T-cell (primary cell): Measurements from ENCODE around the gene RASL11B. TPM values are rescaled to one million over a fixed set of nuclear protein-coding genes. Genes with fewer than 3 reads are reported as not detected.

ENCODE experiments used
- ATAC-seq, 4 experiments: fragments of 200-7000 bp in 3 of 4; fragments of 150-1000 bp in 1 of 4; cut with Tn5 transposase; replicated peaks in 1 of 4; 1 replicate in 3 of 4; 2 replicates in 1 of 4; pipeline ENCODE4 v1.10.0; 2021; ENCODE audit warnings: moderate library complexity in 3 of 4, mild to moderate bottlenecking in 2 of 4, moderate number of reproducible peaks in 1 of 4
- CTCF ChIA-PET, 2 donors: fragments of 300-600 bp; sonication (Branson Sonifier 250); formaldehyde crosslinking; loops; one replicate each; lab custom pipeline; 2022; ENCODE audit warnings: antibody characterized with exemption in 2 of 2; lab: Charles Lee
- POLR2A ChIA-PET, 2 donors: fragments of 300-600 bp; sonication (Branson Sonifier 250); formaldehyde crosslinking; loops; one replicate each; lab custom pipeline; 2022; ENCODE audit warnings: antibody characterized with exemption in 2 of 2; lab: Charles Lee
- DNase-seq, 35 experiments: peaks; one replicate each; pipeline versions ENCODE4 v3.0.0 to v3.0.0-alpha.2; 2013 to 2023
- H3K27ac ChIP-seq: one replicate; pipeline ENCODE4 v1.5.1; 2013; ENCODE audit warnings: low read length
- H3K27me3 ChIP-seq, 2 experiments: replicated peaks in 1 of 2; 1 replicate in 1 of 2; 2 replicates in 1 of 2; pipeline versions ENCODE4 v1.6.1 to v1.7.0; 2013; ENCODE audit warnings: low read length in 1 of 2, mixed read lengths in 1 of 2; ENCODE audit not compliant: control insufficient read depth in 2 of 2, insufficient read depth in 2 of 2; ENCODE audit errors: extremely low read depth in 1 of 2
- H3K36me3 ChIP-seq, 2 donors: 1 replicate in 1 of 2; 2 replicates in 1 of 2; pipeline versions ENCODE4 v1.6.1 to v1.7.0; 2013; ENCODE audit warnings: low read length in 1 of 2; ENCODE audit not compliant: control insufficient read depth in 2 of 2, insufficient read depth in 1 of 2; ENCODE audit errors: extremely low read depth in 1 of 2
- H3K4me1 ChIP-seq, 2 experiments: 1 replicate in 1 of 2; 2 replicates in 1 of 2; pipeline versions ENCODE4 v1.6.1 to v1.7.0; 2013; ENCODE audit warnings: low read length in 2 of 2, mixed read lengths in 1 of 2; ENCODE audit not compliant: insufficient read depth in 2 of 2, control insufficient read depth in 1 of 2; ENCODE audit errors: extremely low read depth in 1 of 2
- H3K4me3 ChIP-seq, 2 donors: 1 replicate in 1 of 2; 2 replicates in 1 of 2; pipeline versions ENCODE4 v1.5.1 to v1.7.0; 2013; ENCODE audit warnings: mild to moderate bottlenecking in 2 of 2, low read length in 1 of 2, moderate library complexity in 1 of 2; ENCODE audit not compliant: control insufficient read depth in 1 of 2; ENCODE audit errors: extremely low read depth in 1 of 2
- H3K9me3 ChIP-seq: 2 replicates; pipeline ENCODE4 v1.7.0; 2013
- H3K27ac Mint-ChIP-seq, 2 donors: one replicate each; pipeline ENCODE4 v1.8.0; 2020 to 2021; ENCODE audit warnings: mild to moderate bottlenecking in 2 of 2, mixed read lengths in 2 of 2
- H3K27me3 Mint-ChIP-seq, 2 donors: one replicate each; pipeline ENCODE4 v1.8.0; 2021 to 2022; ENCODE audit warnings: mixed read lengths in 2 of 2
- H3K36me3 Mint-ChIP-seq: one replicate; pipeline ENCODE4 v1.8.0; 2021; ENCODE audit warnings: mixed read lengths
- H3K4me1 Mint-ChIP-seq, 3 donors: one replicate each; pipeline ENCODE4 v1.8.0; 2020 to 2022; ENCODE audit warnings: mixed read lengths in 3 of 3, mild to moderate bottlenecking in 1 of 3
- H3K4me3 Mint-ChIP-seq, 3 donors: one replicate each; pipeline ENCODE4 v1.8.0; 2020 to 2022; ENCODE audit warnings: mild to moderate bottlenecking in 3 of 3, mixed read lengths in 3 of 3, moderate library complexity in 3 of 3
- H3K9me3 Mint-ChIP-seq, 3 donors: one replicate each; pipeline ENCODE4 v1.8.0; 2020 to 2022; ENCODE audit warnings: mixed read lengths in 3 of 3
- WGBS: methylation state at CpG from one replicate; pipeline ENCODE4 v1.1.5; 2013; ENCODE audit warnings: missing lambda C conversion rate; ENCODE audit not compliant: insufficient coverage; 5-methylcytosine and 5-hydroxymethylcytosine counted together
- total RNA-seq, 35 experiments: library from RNA in 6 of 35; stranded (reverse) in 6 of 35; fragments of 120-200 nt in 1 of 35; gene quantifications; one replicate each; pipeline versions ENCODE4 v1.2.1 to v1.2.4 and lab custom pipeline; 2013 to 2026

The RASL11B gene
- total RNA-seq, 5 donors from 2014 or later (not counting 1 experiment from before 2014, with no cell fraction given): 0.32 to 0.72 (median 0.39) TPM; not detected in 1

DNA sequence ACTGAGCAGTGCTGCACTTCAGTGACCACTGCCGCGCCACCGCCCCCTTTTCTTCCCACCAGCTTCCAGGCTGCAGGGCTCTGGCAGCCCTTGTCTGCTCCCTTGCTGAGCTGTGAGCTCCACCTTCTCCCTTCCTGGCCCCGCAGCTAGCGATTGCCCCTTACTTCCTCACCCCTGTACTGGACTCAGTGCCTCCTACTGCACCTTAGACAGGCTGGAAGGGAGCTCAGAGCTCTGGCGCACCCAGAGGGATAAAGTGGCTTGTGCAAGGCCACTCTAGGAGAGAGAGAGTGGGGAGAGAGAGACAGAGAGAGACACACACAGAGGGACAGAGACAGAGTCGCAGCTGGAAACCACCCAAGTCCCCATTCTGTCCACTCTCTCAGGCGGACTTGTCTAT is 6.0 kb downstream of the RASL11B start:
- Mint-ChIP-seq H3K9me3 (no peaks in the 10 kb centered on the region), H3K4me3 (no peak overlapping the region), H3K36me3 (peaks cover 20% of the 10 kb centered on the region), H3K27me3 (peaks cover 6% of the 10 kb centered on the region in 2 donors), H3K27ac (no peak overlapping the region), H3K4me1 (no peaks in the 10 kb centered on the region)
- ChIA-PET POLR2A (interaction anchor here in 1 of 2 donors (0.6 kb wide), 1 partner anchor 20 kb away, joined by 6 read pairs; no protein-coding TSS in a partner anchor), CTCF (no interaction called here)
- WGBS: 97% methylated on average over 5 of the region's 8 CpGs
- H3K9me3 ChIP-seq: no peaks in the 10 kb centered on the region
- no peaks in the 10 kb centered on the region for H3K4me1 ChIP-seq
- DNase-seq (no peak), ATAC-seq (no peak)
- no peak overlapping the region for H3K4me3 ChIP-seq
- no peaks in the 10 kb centered on the region for H3K36me3 ChIP-seq
- H3K27me3 ChIP-seq: peaks cover 2% of the 10 kb centered on the region in 2 experiments
- no peak overlapping the region for H3K27ac ChIP-seq

DNA sequence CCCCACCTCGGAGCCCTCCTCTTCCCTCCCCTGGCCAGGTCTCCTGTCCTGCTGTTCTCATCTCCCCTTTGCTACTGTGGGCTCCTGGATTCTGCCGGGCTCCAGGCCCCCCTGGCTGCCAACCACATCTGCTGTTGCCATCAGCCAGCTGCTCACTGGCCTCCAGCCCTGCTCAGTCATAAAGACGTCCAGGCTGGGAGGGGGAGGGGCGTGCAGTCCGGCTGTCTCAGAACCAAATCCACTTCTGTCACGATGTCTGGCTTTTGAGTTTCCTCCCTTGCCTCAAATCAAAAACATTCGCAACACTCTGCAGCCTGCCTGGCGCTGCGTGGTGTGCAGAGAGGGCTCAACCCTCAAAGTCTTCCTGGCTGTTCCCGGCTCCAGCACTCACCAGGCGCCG is 7.1 kb downstream of the RASL11B start:
- no peak overlapping the region for H3K4me3 ChIP-seq
- DNase-seq: no peak
- H3K27ac Mint-ChIP-seq: no peak overlapping the region
- CTCF ChIA-PET: no interaction called here
- H3K4me1 Mint-ChIP-seq: no peaks in the 10 kb centered on the region
- no peak for ATAC-seq
- no peaks in the 10 kb centered on the region for H3K9me3 Mint-ChIP-seq
- no peaks in the 10 kb centered on the region for H3K27me3 Mint-ChIP-seq
- H3K27me3 ChIP-seq: no peaks in the 10 kb centered on the region
- no peaks in the 10 kb centered on the region for H3K9me3 ChIP-seq
- no peak overlapping the region for H3K4me3 Mint-ChIP-seq
- WGBS: 90% methylated on average over 7 of the region's 12 CpGs
- H3K4me1 ChIP-seq: no peaks in the 10 kb centered on the region
- peaks cover 29% of the 10 kb centered on the region for H3K36me3 Mint-ChIP-seq
- H3K36me3 ChIP-seq: no peaks in the 10 kb centered on the region
- POLR2A ChIA-PET: no interaction called here
- H3K27ac ChIP-seq: no peak overlapping the region

DNA sequence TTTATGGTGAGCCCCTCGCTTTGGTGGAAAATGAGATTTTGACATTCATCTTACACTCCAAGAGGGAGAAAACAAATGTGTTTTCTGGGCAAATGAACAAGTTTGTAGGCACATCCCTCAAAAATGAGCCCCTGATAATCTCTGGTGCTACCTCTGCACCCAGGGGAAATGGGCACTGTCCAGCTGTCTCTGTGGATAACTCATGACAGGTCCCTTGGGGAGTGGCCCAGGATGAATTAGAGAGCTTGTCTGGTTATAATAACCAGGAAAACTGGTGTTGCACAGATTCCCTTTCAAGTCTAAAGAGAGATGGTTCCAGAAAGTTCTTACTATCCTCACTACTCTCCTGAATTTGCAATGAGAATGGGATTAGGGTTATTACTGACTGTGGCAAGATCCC is 7.5 kb downstream of the RASL11B start:
- WGBS: no CpG with 5 or more reads among the region's 1 CpG
- Histone ChIP-seq H3K27ac (no peak overlapping the region), H3K4me3 (no peak overlapping the region), H3K36me3 (no peaks in the 10 kb centered on the region), H3K9me3 (no peaks in the 10 kb centered on the region), H3K4me1 (no peaks in the 10 kb centered on the region), H3K27me3 (no peaks in the 10 kb centered on the region)
- Mint-ChIP-seq H3K27me3 (no peaks in the 10 kb centered on the region), H3K4me3 (no peak overlapping the region), H3K4me1 (no peaks in the 10 kb centered on the region), H3K9me3 (no peaks in the 10 kb centered on the region), H3K36me3 (peaks cover 32% of the 10 kb centered on the region), H3K27ac (no peak overlapping the region)
- ChIA-PET POLR2A (no interaction called here), CTCF (no interaction called here)
- ATAC-seq (no peak), DNase-seq (no peak)

DNA sequence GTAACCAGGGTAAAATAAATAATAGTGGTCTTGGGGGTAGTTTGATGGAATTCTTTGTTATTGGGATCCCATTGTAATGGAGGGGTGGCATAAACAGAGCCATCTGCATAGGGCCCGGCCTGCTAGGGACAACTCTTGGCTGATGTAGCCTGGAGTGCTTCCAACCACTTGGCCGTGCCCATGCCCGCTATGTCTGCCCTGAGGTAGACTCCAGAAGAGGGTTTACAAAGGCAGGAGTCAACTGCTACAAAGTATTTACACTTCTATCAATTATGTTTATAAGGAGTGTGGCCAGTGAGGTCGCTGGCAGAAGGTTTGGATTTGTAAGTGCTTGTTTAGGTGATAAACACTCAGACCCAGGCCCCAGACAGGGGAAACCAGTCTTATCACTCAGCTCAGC is 8.1 kb downstream of the RASL11B start:
- WGBS: 100% methylated on average over 1 of the region's 4 CpGs
- Mint-ChIP-seq H3K27me3 (no peaks in the 10 kb centered on the region), H3K27ac (no peak overlapping the region), H3K4me1 (no peaks in the 10 kb centered on the region), H3K9me3 (no peaks in the 10 kb centered on the region), H3K4me3 (no peak overlapping the region), H3K36me3 (peaks cover 35% of the 10 kb centered on the region)
- H3K9me3 ChIP-seq: no peaks in the 10 kb centered on the region
- ChIA-PET POLR2A (no interaction called here), CTCF (no interaction called here)
- no peaks in the 10 kb centered on the region for H3K27me3 ChIP-seq
- no peak overlapping the region for H3K4me3 ChIP-seq
- no peak overlapping the region for H3K27ac ChIP-seq
- H3K4me1 ChIP-seq: no peaks in the 10 kb centered on the region
- DNase-seq (no peak), ATAC-seq (no peak)
- H3K36me3 ChIP-seq: peaks cover 0 to 2% of the 10 kb centered on the region in 2 donors

DNA sequence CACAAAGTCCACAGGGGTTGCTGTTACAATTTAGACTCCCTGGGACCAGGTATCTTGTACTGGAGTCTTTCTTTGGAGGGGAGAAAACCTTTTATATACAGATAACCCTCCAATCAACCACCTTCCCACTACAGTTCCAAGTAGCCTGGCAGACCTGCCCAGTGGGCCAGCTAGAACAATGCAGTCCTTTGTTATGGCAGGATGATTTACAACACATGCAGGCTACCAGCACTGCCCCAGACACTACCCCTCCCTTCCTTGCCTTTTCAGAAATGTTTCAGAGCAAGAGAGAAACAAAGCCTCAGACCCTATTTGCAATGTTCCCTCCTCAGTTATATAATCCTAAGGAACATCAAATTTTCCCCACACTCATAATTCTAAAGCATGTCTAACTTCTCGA is 11.1 kb downstream of the RASL11B start:
- H3K27me3 Mint-ChIP-seq: no peaks in the 10 kb centered on the region
- POLR2A ChIA-PET: no interaction called here
- H3K36me3 Mint-ChIP-seq: peaks cover 47% of the 10 kb centered on the region
- no peak overlapping the region for H3K27ac Mint-ChIP-seq
- no peak overlapping the region for H3K27ac ChIP-seq
- H3K4me1 Mint-ChIP-seq: peaks cover 7 to 13% (median 9%) of the 10 kb centered on the region in 3 donors
- no CpG with 5 or more reads among the region's 1 CpG for WGBS
- H3K4me3 ChIP-seq: no peak overlapping the region
- no peak for DNase-seq
- peaks cover 0 to 9% of the 10 kb centered on the region in 2 experiments for H3K4me1 ChIP-seq
- peaks cover 0 to 2% of the 10 kb centered on the region in 2 donors for H3K36me3 ChIP-seq
- ATAC-seq: no peak
- CTCF ChIA-PET: interaction anchor here in 1 of 2 donors (0.6 kb wide), 1 partner anchor 498 kb away, joined by 3 read pairs; no protein-coding TSS in a partner anchor
- H3K9me3 Mint-ChIP-seq: no peaks in the 10 kb centered on the region
- H3K9me3 ChIP-seq: no peaks in the 10 kb centered on the region
- no peaks in the 10 kb centered on the region for H3K27me3 ChIP-seq
- no peak overlapping the region for H3K4me3 Mint-ChIP-seq

DNA sequence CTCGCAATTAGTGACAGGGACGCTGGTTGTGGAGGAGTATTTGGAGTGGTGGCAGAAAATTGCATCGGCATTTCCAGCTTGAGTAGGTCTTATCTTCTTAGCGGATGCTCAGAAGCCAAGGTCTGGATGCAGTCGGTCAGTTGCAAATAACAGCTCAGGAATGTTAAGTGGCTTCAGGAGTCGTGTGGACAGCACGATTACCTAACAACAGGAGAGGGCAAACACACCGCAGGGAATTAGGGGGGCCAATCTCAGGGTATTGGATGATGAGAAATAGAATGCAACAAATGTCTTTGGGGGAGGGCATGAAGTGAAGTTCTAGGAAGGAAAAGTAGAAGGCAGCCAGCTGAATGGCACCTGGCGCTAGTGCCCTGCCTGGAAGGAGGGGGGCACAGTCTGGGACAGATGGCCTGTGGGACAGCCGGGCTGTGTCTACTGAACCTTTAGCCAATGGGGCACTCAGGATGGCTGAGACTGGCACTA is 11.8 kb downstream of the RASL11B start:
- WGBS: 98% methylated on average over 10 of the region's 10 CpGs
- Mint-ChIP-seq H3K27me3 (no peaks in the 10 kb centered on the region), H3K4me1 (peaks cover 7 to 13% (median 9%) of the 10 kb centered on the region in 3 donors), H3K4me3 (no peak overlapping the region), H3K9me3 (no peaks in the 10 kb centered on the region), H3K36me3 (peaks cover 51% of the 10 kb centered on the region), H3K27ac (no peak overlapping the region)
- no peak overlapping the region for H3K27ac ChIP-seq
- H3K9me3 ChIP-seq: no peaks in the 10 kb centered on the region
- peaks cover 0 to 9% of the 10 kb centered on the region in 2 experiments for H3K4me1 ChIP-seq
- H3K27me3 ChIP-seq: no peaks in the 10 kb centered on the region
- H3K36me3 ChIP-seq: peaks cover 0 to 2% of the 10 kb centered on the region in 2 donors
- ATAC-seq (no peak), DNase-seq (no peak)
- POLR2A ChIA-PET: no interaction called here
- H3K4me3 ChIP-seq: no peak overlapping the region
- CTCF ChIA-PET: interaction anchor here in 1 of 2 donors (0.6 kb wide), 1 partner anchor 1145 kb away, joined by 3 read pairs; no protein-coding TSS in a partner anchor
